OCI-LY1 (cell line): ENCODE results near the gene EML6.

Experiments used
- H2AFZ ChIP-seq: fragments of 200-600 bp; sonication (generic), shearing (Covaris generic); 2 replicates; pipeline ENCODE4 v1.6.0; 2014; ENCODE audit warnings: antibody characterized with exemption, mild to moderate bottlenecking, low read length
- H3F3A ChIP-seq: fragments of 200-600 bp; sonication (generic), shearing (Covaris generic); 2 replicates; pipeline ENCODE4 v1.6.0; 2014; ENCODE audit warnings: mild to moderate bottlenecking, antibody characterized with exemption, low read length, moderate library complexity; ENCODE audit not compliant: insufficient read depth
- H3K27ac ChIP-seq: fragments of 200-600 bp; sonication (generic); 2 replicates; pipeline ENCODE4 v1.5.1; 2014; ENCODE audit warnings: low read length, mixed run types, mild to moderate bottlenecking, low read depth; ENCODE audit not compliant: poor library complexity, severe bottlenecking
- H3K27me3 ChIP-seq: fragments of 200-600 bp; sonication (generic); 2 replicates; pipeline ENCODE4 v1.6.0; 2014; ENCODE audit warnings: antibody characterized with exemption, mild to moderate bottlenecking, low read length, moderate library complexity; ENCODE audit not compliant: insufficient read depth
- H3K36me3 ChIP-seq: fragments of 200-600 bp; sonication (generic); 2 replicates; pipeline ENCODE4 v1.6.1; 2014; ENCODE audit warnings: mild to moderate bottlenecking, antibody characterized with exemption, low read length, moderate library complexity, mixed read lengths; ENCODE audit not compliant: insufficient read depth
- H3K4me1 ChIP-seq: fragments of 200-600 bp; sonication (generic); 2 replicates; pipeline ENCODE4 v1.5.1; 2014; ENCODE audit warnings: mild to moderate bottlenecking, low read length, moderate library complexity; ENCODE audit not compliant: insufficient read depth, severe bottlenecking
- H3K4me2 ChIP-seq: fragments of 200-600 bp; sonication (generic), shearing (Covaris generic); 2 replicates; pipeline ENCODE4 v1.6.1; 2014; ENCODE audit warnings: low read length
- H3K4me3 ChIP-seq: fragments of 200-600 bp; sonication (generic); 2 replicates; pipeline ENCODE4 v1.5.1; 2014; ENCODE audit warnings: low read length, low read depth, mild to moderate bottlenecking, mixed read lengths; ENCODE audit not compliant: poor library complexity, severe bottlenecking
- H3K79me2 ChIP-seq: fragments of 200-600 bp; shearing (Covaris generic); 2 replicates; pipeline ENCODE4 v1.6.1; 2016; ENCODE audit warnings: mixed run types, low read length, mixed read lengths; ENCODE audit not compliant: insufficient read depth
- H3K9ac ChIP-seq: fragments of 200-600 bp; sonication (generic), shearing (Covaris generic); 2 replicates; pipeline ENCODE4 v1.6.1; 2014; ENCODE audit warnings: mild to moderate bottlenecking, low read length, mixed read lengths
- H3K9me2 ChIP-seq: fragments of 200-600 bp; sonication (generic), shearing (Covaris generic); 2 replicates; pipeline ENCODE4 v1.6.1; 2014; ENCODE audit warnings: low read depth, mild to moderate bottlenecking, low read length, mixed read lengths
- H3K9me3 ChIP-seq: fragments of 200-600 bp; shearing (Covaris generic); 2 replicates; pipeline ENCODE4 v1.6.1; 2014; ENCODE audit warnings: low read length, mixed read lengths
- H4K20me1 ChIP-seq: fragments of 200-600 bp; sonication (generic), shearing (Covaris generic); 2 replicates; pipeline ENCODE4 v1.6.0; 2016; ENCODE audit warnings: mild to moderate bottlenecking, low read length; ENCODE audit not compliant: insufficient read depth
- CTCF ChIP-seq: fragments of 200-600 bp; sonication (generic), shearing (Covaris generic); IDR thresholded peaks from 2 replicates; pipeline ENCODE4 v1.5.1; 2017; ENCODE audit warnings: mild to moderate bottlenecking, antibody characterized with exemption, low read length, moderate library complexity, mixed read lengths
- EZH2 ChIP-seq: fragments of 200-600 bp; sonication (generic), shearing (Covaris generic); IDR thresholded peaks from 2 replicates; pipeline ENCODE4 v1.8.0; 2017; ENCODE audit warnings: borderline replicate concordance, mixed run types, mild to moderate bottlenecking, antibody characterized with exemption, low read length, moderate library complexity, mixed read lengths

Gene EML6

GRCh38 chr2:54941248-54941984 is 218.0 kb downstream of the EML6 start:
- Histone ChIP-seq H3K27me3 (no peaks in the 10 kb centered on the region), H3K9me2 (no peaks in the 10 kb centered on the region), H3F3A (0 out of 2 replicates have a peak, but pooled peaks cover 4% of the 10 kb centered on the region), H3K36me3 (peaks cover 78% of the 10 kb centered on the region), H3K4me1 (no peaks in the 10 kb centered on the region), H3K9me3 (no peaks in the 10 kb centered on the region), H3K4me2 (no peak overlapping the region), H2AFZ (no peak overlapping the region), H4K20me1 (no peaks in the 10 kb centered on the region), H3K9ac (no peak overlapping the region), H3K79me2 (no peaks in the 10 kb centered on the region), H3K4me3 (no peak overlapping the region), H3K27ac (no peak overlapping the region)
- no peak for TF ChIP-seq CTCF
- no peak for TF ChIP-seq EZH2

GRCh38 chr2:54942373-54942772 is 218.9 kb downstream of the EML6 start:
- Histone ChIP-seq H3K9me2 (no peaks in the 10 kb centered on the region), H3K36me3 (peaks cover 78% of the 10 kb centered on the region), H4K20me1 (no peaks in the 10 kb centered on the region), H3K9me3 (no peaks in the 10 kb centered on the region), H3K27ac (peak overlapping the region; percentile 30), H3F3A (0 out of 2 replicates have a peak, but pooled peaks cover 4% of the 10 kb centered on the region), H3K4me3 (no peak overlapping the region), H3K4me1 (no peaks in the 10 kb centered on the region), H2AFZ (no peak overlapping the region), H3K27me3 (no peaks in the 10 kb centered on the region), H3K9ac (no peak overlapping the region), H3K4me2 (no peak overlapping the region), H3K79me2 (no peaks in the 10 kb centered on the region)
- no peak for TF ChIP-seq CTCF
- no peak for TF ChIP-seq EZH2

DNA sequence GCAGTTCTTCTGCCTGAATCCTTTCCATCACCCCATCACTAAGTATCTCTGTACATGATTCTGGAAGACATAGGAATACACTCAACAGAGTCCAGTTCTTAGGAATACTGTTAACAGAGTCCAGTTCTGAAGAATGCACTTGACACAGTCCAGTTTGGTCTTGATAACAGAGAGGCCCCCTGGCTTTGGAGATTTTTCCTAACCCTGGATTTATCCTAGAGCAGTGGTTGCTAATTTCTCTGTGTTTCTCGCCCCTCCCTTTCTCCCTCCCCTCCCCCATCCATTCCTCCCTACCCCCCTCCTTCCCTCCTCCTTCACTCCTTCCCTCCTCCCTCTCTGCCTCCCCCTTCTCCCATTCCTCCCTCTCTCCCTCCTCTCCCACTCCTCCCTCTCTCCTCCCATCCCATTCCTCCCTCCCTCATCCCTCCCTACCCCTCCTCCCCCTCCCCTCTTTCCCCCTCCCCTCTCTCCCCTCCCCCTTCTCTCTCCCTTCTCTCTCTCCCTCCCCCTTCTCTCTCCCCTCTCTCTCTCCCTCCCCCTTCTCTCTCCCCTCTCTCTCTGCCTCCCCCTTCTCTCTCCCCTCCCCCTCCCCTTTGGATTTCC is 221.4 kb downstream of the EML6 start:
- Histone ChIP-seq H3K4me3 (no peak overlapping the region), H3K36me3 (peaks cover 78% of the 10 kb centered on the region), H2AFZ (no peak overlapping the region), H3K27me3 (no peaks in the 10 kb centered on the region), H3K79me2 (no peaks in the 10 kb centered on the region), H4K20me1 (no peaks in the 10 kb centered on the region), H3K9ac (no peak overlapping the region), H3F3A (0 out of 2 replicates have a peak, but pooled peaks cover 4% of the 10 kb centered on the region), H3K9me2 (no peaks in the 10 kb centered on the region), H3K9me3 (no peaks in the 10 kb centered on the region), H3K4me1 (no peaks in the 10 kb centered on the region), H3K4me2 (no peak overlapping the region), H3K27ac (peak overlapping the region; percentile 34)
- no peak for TF ChIP-seq EZH2
- no peak for TF ChIP-seq CTCF
